HEK293 (cell line): ENCODE data around the gene ZBTB43.

Experiments
- CTCF ChIA-PET: fragments of 350-600 bp; formaldehyde crosslinking; extraction: SDS; loops from one replicate; lab custom pipeline; 2021; ENCODE audit warnings: antibody characterized with exemption; lab: Yijun Ruan, JAX
- POLR2A ChIA-PET: fragments of 300-600 bp; formaldehyde crosslinking; extraction: SDS; loops from one replicate; lab custom pipeline; 2020; ENCODE audit warnings: antibody characterized with exemption, inconsistent platforms; lab: Yijun Ruan, JAX
- H3K27ac ChIP-seq: fragments of 200-500 bp; sonication (Bioruptor generic); 2 replicates; pipeline ENCODE4 v1.5.1; 2014; ENCODE audit warnings: low read depth, low read length, control low read depth, inconsistent platforms; ENCODE audit errors: extremely low read depth
- H3K36me3 ChIP-seq, 2 experiments: fragments of 200-500 bp in 1 of 2; sonication (Bioruptor generic) in 1 of 2; 1 replicate in 1 of 2; 2 replicates in 1 of 2; pipeline ENCODE4 v1.5.1; 2014 to 2017; ENCODE audit warnings: inconsistent platforms in 2 of 2, low read length in 2 of 2; ENCODE audit not compliant: control insufficient read depth in 2 of 2, insufficient read depth in 1 of 2
- H3K4me1 ChIP-seq: fragments of 200-500 bp; sonication (Bioruptor generic); 2 replicates; pipeline ENCODE4 v1.5.1; 2014; ENCODE audit warnings: mild to moderate bottlenecking, low read length, inconsistent platforms; ENCODE audit not compliant: control insufficient read depth, insufficient read depth
- H3K4me3 ChIP-seq: 2 replicates; pipeline ENCODE4 v1.5.1; 2011; ENCODE audit warnings: low read depth, mild to moderate bottlenecking, control low read depth, low read length, moderate library complexity
- H3K9me3 ChIP-seq: fragments of 200-500 bp; sonication (Bioruptor generic); 2 replicates; pipeline ENCODE4 v1.5.1; 2014; ENCODE audit warnings: low read depth, low read length, inconsistent platforms; ENCODE audit not compliant: control insufficient read depth, insufficient read depth
- SP2 ChIP-seq: fragments of 450-650 bp; formaldehyde crosslinking; IDR thresholded peaks from 2 replicates; pipeline ENCODE4 v1.5.1; 2016; ENCODE audit warnings: missing biosample characterization, missing genetic modification characterization
- ZBTB17 ChIP-seq: fragments of 450-650 bp; formaldehyde crosslinking; IDR thresholded peaks from 2 replicates; pipeline ENCODE4 v1.5.1; 2016; ENCODE audit warnings: missing biosample characterization, missing genetic modification characterization
- ZNF132 ChIP-seq: fragments of 450-650 bp; formaldehyde crosslinking; IDR thresholded peaks from 2 replicates; pipeline ENCODE4 v1.5.1; 2017; ENCODE audit warnings: missing biosample characterization, missing genetic modification characterization, borderline replicate concordance
- ZNF202 ChIP-seq: fragments of 450-650 bp; formaldehyde crosslinking; IDR thresholded peaks from 2 replicates; pipeline ENCODE4 v1.5.1; 2016; ENCODE audit warnings: missing biosample characterization, missing genetic modification characterization, borderline replicate concordance
- ZNF335 ChIP-seq: fragments of 450-650 bp; formaldehyde crosslinking; conservative IDR thresholded peaks from 2 replicates; pipeline ENCODE4 v1.5.1; 2016; ENCODE audit warnings: missing biosample characterization, missing genetic modification characterization
- ZNF37A ChIP-seq: fragments of 450-650 bp; IDR thresholded peaks from 2 replicates; pipeline ENCODE4 v1.5.1; 2018; ENCODE audit warnings: missing biosample characterization, missing genetic modification characterization
- ZNF510 ChIP-seq: fragments of 450-650 bp; formaldehyde crosslinking; IDR thresholded peaks from 2 replicates; pipeline ENCODE4 v1.5.1; 2018; ENCODE audit warnings: mild to moderate bottlenecking, missing genetic modification characterization, missing biosample characterization; ENCODE audit not compliant: insufficient replicate concordance
- ZXDB ChIP-seq: fragments of 450-650 bp; formaldehyde crosslinking; IDR thresholded peaks from 2 replicates; pipeline ENCODE4 v1.5.1; 2016; ENCODE audit warnings: missing biosample characterization, missing genetic modification characterization
- TF ChIP-seq, protein P1 (sequence below): fragments of 450-650 bp; formaldehyde crosslinking; IDR thresholded peaks from 2 replicates; pipeline ENCODE4 v1.5.1; 2016; ENCODE audit warnings: missing biosample characterization, missing genetic modification characterization
- TF ChIP-seq, protein P2 (sequence below): fragments of 450-650 bp; formaldehyde crosslinking; IDR thresholded peaks from 2 replicates; pipeline ENCODE4 v1.5.1; 2016; ENCODE audit warnings: missing biosample characterization, missing genetic modification characterization
- TF ChIP-seq, protein P3 (sequence below): fragments of 450-650 bp; formaldehyde crosslinking; IDR thresholded peaks from 2 replicates; pipeline ENCODE4 v1.5.1; 2017; ENCODE audit warnings: missing biosample characterization, mild to moderate bottlenecking, missing genetic modification characterization, moderate library complexity
- TF ChIP-seq, protein P4 (sequence below): fragments of 450-650 bp; formaldehyde crosslinking; IDR thresholded peaks from 2 replicates; pipeline ENCODE4; 2016; ENCODE audit warnings: missing biosample characterization, missing genetic modification characterization
- TF ChIP-seq, protein P5 (sequence below): fragments of 450-650 bp; formaldehyde crosslinking; IDR thresholded peaks from 2 replicates; pipeline ENCODE4 v1.5.1; 2017; ENCODE audit warnings: missing biosample characterization, missing genetic modification characterization

The ZBTB43 gene

DNA sequence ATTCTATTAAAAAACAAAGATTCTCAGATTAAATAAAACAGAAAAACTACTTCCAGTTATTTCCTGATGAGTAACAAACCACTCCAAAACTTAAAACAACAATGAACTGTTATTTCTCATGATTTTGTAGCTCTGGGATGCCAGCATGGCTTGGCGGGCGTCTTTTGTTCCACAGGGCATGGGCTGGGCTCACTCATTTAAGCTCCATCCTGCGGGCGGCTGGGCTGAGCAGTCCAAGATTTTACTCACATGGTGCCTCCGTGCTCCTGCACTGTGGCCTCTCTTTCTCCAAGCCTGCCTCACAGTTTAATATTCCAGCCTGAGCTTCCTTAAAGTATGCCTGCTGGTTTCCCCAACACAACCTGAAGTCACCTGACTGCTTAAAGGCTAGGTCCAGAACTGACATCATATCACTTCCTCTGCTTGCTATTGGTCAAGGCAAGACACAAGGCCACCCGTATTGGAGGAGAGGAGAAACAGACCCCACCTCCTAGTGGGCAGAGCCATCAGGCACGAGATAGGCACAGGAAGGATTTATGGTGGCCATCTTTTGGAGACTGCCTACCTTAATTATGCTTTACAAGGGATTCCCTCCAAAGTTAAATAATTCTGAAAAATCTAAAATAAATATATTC is 41.6 kb upstream of the ZBTB43 start (continued):
- TF ChIP-seq, protein P1, sequence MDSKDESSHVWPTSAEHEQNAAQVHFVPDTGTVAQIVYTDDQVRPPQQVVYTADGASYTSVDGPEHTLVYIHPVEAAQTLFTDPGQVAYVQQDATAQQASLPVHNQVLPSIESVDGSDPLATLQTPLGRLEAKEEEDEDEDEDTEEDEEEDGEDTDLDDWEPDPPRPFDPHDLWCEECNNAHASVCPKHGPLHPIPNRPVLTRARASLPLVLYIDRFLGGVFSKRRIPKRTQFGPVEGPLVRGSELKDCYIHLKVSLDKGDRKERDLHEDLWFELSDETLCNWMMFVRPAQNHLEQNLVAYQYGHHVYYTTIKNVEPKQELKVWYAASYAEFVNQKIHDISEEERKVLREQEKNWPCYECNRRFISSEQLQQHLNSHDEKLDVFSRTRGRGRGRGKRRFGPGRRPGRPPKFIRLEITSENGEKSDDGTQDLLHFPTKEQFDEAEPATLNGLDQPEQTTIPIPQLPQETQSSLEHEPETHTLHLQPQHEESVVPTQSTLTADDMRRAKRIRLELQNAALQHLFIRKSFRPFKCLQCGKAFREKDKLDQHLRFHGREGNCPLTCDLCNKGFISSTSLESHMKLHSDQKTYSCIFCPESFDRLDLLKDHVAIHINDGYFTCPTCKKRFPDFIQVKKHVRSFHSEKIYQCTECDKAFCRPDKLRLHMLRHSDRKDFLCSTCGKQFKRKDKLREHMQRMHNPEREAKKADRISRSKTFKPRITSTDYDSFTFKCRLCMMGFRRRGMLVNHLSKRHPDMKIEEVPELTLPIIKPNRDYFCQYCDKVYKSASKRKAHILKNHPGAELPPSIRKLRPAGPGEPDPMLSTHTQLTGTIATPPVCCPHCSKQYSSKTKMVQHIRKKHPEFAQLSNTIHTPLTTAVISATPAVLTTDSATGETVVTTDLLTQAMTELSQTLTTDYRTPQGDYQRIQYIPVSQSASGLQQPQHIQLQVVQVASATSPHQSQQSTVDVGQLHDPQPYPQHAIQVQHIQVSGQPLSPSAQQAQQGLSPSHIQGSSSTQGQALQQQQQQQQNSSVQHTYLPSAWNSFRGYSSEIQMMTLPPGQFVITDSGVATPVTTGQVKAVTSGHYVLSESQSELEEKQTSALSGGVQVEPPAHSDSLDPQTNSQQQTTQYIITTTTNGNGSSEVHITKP (tag by site-specific recombination), result peak; percentile 45
- TF ChIP-seq ZNF37A (tag by site-specific recombination), result no peak
- 0 out of 2 replicates have a peak, but pooled peaks have one; percentile 42 for TF ChIP-seq ZXDB
- TF ChIP-seq ZNF335 (tag by site-specific recombination), result peak; percentile 79
- TF ChIP-seq ZNF132 (tag by site-specific recombination), result no peak
- peak; percentile 54; the same call in 1 of the 2 replicates for TF ChIP-seq ZBTB17 (tag by site-specific recombination)
- TF ChIP-seq, protein P2, sequence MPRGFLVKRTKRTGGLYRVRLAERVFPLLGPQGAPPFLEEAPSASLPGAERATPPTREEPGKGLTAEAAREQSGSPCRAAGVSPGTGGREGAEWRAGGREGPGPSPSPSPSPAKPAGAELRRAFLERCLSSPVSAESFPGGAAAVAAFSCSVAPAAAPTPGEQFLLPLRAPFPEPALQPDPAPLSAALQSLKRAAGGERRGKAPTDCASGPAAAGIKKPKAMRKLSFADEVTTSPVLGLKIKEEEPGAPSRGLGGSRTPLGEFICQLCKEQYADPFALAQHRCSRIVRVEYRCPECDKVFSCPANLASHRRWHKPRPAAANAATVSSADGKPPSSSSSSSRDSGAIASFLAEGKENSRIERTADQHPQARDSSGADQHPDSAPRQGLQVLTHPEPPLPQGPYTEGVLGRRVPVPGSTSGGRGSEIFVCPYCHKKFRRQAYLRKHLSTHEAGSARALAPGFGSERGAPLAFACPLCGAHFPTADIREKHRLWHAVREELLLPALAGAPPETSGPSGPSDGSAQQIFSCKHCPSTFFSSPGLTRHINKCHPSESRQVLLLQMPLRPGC (tag by site-specific recombination), result no peak
- TF ChIP-seq, protein P3, sequence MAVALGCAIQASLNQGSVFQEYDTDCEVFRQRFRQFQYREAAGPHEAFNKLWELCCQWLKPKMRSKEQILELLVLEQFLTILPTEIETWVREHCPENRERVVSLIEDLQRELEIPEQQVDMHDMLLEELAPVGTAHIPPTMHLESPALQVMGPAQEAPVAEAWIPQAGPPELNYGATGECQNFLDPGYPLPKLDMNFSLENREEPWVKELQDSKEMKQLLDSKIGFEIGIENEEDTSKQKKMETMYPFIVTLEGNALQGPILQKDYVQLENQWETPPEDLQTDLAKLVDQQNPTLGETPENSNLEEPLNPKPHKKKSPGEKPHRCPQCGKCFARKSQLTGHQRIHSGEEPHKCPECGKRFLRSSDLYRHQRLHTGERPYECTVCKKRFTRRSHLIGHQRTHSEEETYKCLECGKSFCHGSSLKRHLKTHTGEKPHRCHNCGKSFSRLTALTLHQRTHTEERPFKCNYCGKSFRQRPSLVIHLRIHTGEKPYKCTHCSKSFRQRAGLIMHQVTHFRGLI (tag by site-specific recombination), result peak; percentile 85
- TF ChIP-seq SP2 (tag by site-specific recombination), result peak; percentile 81

DNA sequence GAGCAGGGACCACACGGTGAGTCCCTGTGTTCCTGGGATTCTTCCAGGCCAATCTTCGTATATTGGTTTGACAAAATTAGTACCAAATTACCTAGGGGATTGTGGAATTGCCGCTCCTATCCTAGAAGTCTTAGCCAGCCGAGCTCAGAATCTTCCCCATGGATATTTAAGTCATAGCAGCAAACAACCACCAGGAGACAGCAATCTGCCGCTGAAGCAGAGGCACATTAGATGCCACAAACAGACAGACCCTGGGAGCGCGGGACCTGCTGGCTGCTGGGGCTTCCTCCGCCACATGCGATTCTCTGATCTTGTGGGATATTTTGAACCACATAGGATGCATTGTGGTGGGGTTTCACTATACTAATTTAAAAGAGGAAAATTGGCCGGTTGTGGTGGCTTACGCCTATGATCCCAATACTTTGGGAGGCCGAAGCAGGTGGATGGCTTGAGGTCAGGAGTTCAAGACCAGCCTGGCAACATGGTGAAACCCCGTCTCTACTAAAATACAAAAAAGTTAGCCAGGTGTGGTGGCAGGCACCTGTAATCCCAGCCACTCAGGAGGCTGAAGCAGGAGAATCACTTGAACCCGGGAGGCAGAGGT is 31.7 kb upstream of the ZBTB43 start:
- no peak for TF ChIP-seq ZNF510 (tag by site-specific recombination)
- TF ChIP-seq, protein P4, sequence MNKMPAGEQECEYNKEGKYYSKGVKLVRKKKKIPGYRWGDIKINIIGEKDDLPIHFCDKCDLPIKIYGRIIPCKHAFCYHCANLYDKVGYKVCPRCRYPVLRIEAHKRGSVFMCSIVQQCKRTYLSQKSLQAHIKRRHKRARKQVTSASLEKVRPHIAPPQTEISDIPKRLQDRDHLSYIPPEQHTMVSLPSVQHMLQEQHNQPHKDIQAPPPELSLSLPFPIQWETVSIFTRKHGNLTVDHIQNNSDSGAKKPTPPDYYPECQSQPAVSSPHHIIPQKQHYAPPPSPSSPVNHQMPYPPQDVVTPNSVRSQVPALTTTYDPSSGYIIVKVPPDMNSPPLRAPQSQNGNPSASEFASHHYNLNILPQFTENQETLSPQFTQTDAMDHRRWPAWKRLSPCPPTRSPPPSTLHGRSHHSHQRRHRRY (tag by site-specific recombination), result no peak
- peak; percentile 55 for TF ChIP-seq ZBTB17 (tag by site-specific recombination)
- TF ChIP-seq, protein P5, sequence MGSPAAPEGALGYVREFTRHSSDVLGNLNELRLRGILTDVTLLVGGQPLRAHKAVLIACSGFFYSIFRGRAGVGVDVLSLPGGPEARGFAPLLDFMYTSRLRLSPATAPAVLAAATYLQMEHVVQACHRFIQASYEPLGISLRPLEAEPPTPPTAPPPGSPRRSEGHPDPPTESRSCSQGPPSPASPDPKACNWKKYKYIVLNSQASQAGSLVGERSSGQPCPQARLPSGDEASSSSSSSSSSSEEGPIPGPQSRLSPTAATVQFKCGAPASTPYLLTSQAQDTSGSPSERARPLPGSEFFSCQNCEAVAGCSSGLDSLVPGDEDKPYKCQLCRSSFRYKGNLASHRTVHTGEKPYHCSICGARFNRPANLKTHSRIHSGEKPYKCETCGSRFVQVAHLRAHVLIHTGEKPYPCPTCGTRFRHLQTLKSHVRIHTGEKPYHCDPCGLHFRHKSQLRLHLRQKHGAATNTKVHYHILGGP (tag by site-specific recombination), result no peak
- no peak for TF ChIP-seq ZNF202 (tag by site-specific recombination)
- CTCF ChIA-PET, result interaction anchor here (0.6 to 7.2 kb wide), 11 partner anchors 8 to 274 kb away, joined by 3 to 56 read pairs (median 4); no protein-coding TSS in a partner anchor
- H3K4me3 ChIP-seq, result no peak overlapping the region

More for the DNA sequence above, 31.7 kb upstream of the ZBTB43 start:
- Histone ChIP-seq H3K4me1 (no peaks in the 10 kb centered on the region), H3K27ac (no peak overlapping the region), H3K9me3 (no peaks in the 10 kb centered on the region), H3K36me3 (no peaks in the 10 kb centered on the region)
- POLR2A ChIA-PET, result no interaction called here
